ENCODE measurements around the gene ERI3.

- TF ChIP-seq CTCF (IDR thresholded peaks at IDR 0.05; ENCODE audit: low read length) (no peak), EZH2 (IDR thresholded peaks at IDR 0.05; ENCODE audit: borderline replicate concordance, low read length) (no peak)
Observed at GRCh38 chr1:44312399-44313196, 42.5 kb downstream of the ERI3 start.
